H1 (cell line): ENCODE data around the gene TBCEL. TPM values are rescaled to one million over a fixed set of nuclear protein-coding genes. Genes with fewer than 3 reads are reported as not detected.

Experiments
- CHD7 ChIP-seq: fragments of 300-600 bp; sonication (generic); IDR thresholded peaks from 2 replicates; pipeline ENCODE4 v1.7.1; 2012; ENCODE audit warnings: low read length, moderate library complexity, mild to moderate bottlenecking, inconsistent platforms; ENCODE audit not compliant: insufficient replicate concordance
- GABPA ChIP-seq: IDR thresholded peaks from 2 replicates; pipeline ENCODE4 v1.6.1; 2011; ENCODE audit warnings: mild to moderate bottlenecking, low read length, moderate library complexity, borderline replicate concordance; ENCODE audit not compliant: insufficient read depth
- NANOG ChIP-seq: IDR thresholded peaks from 2 replicates; pipeline ENCODE4 v1.6.1; 2011; ENCODE audit warnings: low read length, low read depth, mild to moderate bottlenecking, inconsistent platforms; ENCODE audit not compliant: insufficient read depth, poor library complexity, severe bottlenecking
- POLR2A ChIP-seq, 2 experiments: IDR thresholded peaks; 1 replicate in 1 of 2; 2 replicates in 1 of 2; pipeline ENCODE4 v1.6.1; 2011; ENCODE audit warnings: low read depth in 2 of 2, low read length in 2 of 2, mild to moderate bottlenecking in 2 of 2; ENCODE audit errors: control extremely low read depth in 1 of 2
- POLR2AphosphoS5 ChIP-seq: IDR thresholded peaks from 2 replicates; pipeline ENCODE4 v1.6.1; 2011; ENCODE audit warnings: low read depth, low read length
- RXRA ChIP-seq: IDR thresholded peaks from 2 replicates; pipeline ENCODE4 v1.6.1; 2011; ENCODE audit warnings: low read depth, mild to moderate bottlenecking, low read length, moderate library complexity; ENCODE audit not compliant: insufficient read depth
- SAP30 ChIP-seq: fragments of 300-600 bp; sonication (generic); IDR thresholded peaks from 2 replicates; pipeline ENCODE4 v1.7.1; 2012; ENCODE audit warnings: low read length, moderate library complexity, mild to moderate bottlenecking, inconsistent platforms; ENCODE audit not compliant: insufficient read depth, insufficient replicate concordance
- SP1 ChIP-seq: IDR thresholded peaks from 2 replicates; pipeline ENCODE4 v1.6.1; 2011; ENCODE audit warnings: low read depth, low read length
- SP2 ChIP-seq: IDR thresholded peaks from 2 replicates; pipeline ENCODE4 v1.6.1; 2012; ENCODE audit warnings: mild to moderate bottlenecking, low read length, inconsistent platforms
- SUZ12 ChIP-seq: fragments of 200-600 bp; sonication (generic); IDR thresholded peaks from 2 replicates; pipeline ENCODE4 v1.6.1; 2012; ENCODE audit warnings: mild to moderate bottlenecking, inconsistent platforms, low read length, moderate library complexity, mixed read lengths
- TAF1 ChIP-seq: IDR thresholded peaks from 2 replicates; pipeline ENCODE4 v1.6.1; 2011; ENCODE audit warnings: mild to moderate bottlenecking, low read depth, low read length
- YY1 ChIP-seq: IDR thresholded peaks from 2 replicates; pipeline ENCODE4 v1.6.1; 2011; ENCODE audit warnings: low read depth, mild to moderate bottlenecking, low read length
- polyA plus RNA-seq, 7 experiments: library from polyadenylated mRNA; depleted of rRNA in 3 of 7; stranded (reverse) in 5 of 7; unstranded in 2 of 7; fragments of >200 nt in 5 of 7; fragments of 200-250 nt in 2 of 7; gene quantifications; 1 replicate in 5 of 7; 2 replicates in 1 of 7; 4 replicates in 1 of 7; pipeline versions ENCODE4 v1.2.1 to v1.2.3, GENCODE V29; 2011 to 2013; ENCODE audit warnings: missing spikeins in 2 of 7, mixed read lengths in 2 of 7
- total RNA-seq: library from RNA; stranded (reverse); fragmentation: NEBNext Ultra II Directional; extraction: Animal tissue kit (Norgen Biotek cat#: 25700); gene quantifications from 2 replicates; pipeline ENCODE4 v1.2.1, GENCODE V29; 2021

Gene TBCEL
- total and polyA plus RNA-seq, 2 of the 8 experiments (the other 6 are each of a cell fraction or from before 2014, with no cell fraction given): 3.9 to 16.0 TPM

- TF ChIP-seq CHD7 (no peak), NANOG (no peak), SP2 (no peak), RXRA (no peak), YY1 (no peak), GABPA (no peak), SP1 (no peak), POLR2A (IDR thresholded peaks at IDR 0.05; ENCODE audit: control extremely low read depth in 1 of 2, low read depth in 2 of 2, low read length in 2 of 2) (no peak), SAP30 (no peak), POLR2AphosphoS5 (no peak), SUZ12 (no peak), TAF1 (no peak)
Observed at GRCh38 chr11:121068787-121069186, 44.9 kb downstream of the TBCEL start (continued).
